HFF-Myc (cell line): ENCODE measurements around the gene HHIPL1.
"Not testable (repeated sequence)": the region's sequence is repeated elsewhere in the genome, so short reads cannot be mapped to it uniquely, and the experiment has no call there.

Source experiments
- DNase-seq: peaks from one replicate; pipeline ENCODE4 v3.0.0-alpha.2; 2011; ENCODE audit warnings: low read depth; ENCODE audit errors: extremely low read depth
- H3K4me3 ChIP-seq: replicated peaks from 2 replicates; pipeline ENCODE4 v1.5.1; 2011; ENCODE audit warnings: low read depth, mild to moderate bottlenecking, control low read depth, low read length
- CTCF ChIP-seq: IDR thresholded peaks from 2 replicates; pipeline ENCODE4 v1.5.1; 2012; ENCODE audit warnings: mild to moderate bottlenecking, low read depth, low read length, control low read depth; ENCODE audit errors: missing control alignments

HHIPL1 gene

GRCh38 chr14:99658218-99658845 is 13.4 kb downstream of the HHIPL1 start:
- TF ChIP-seq CTCF = no peak
- no peak for DNase-seq
- no peak overlapping the region for H3K4me3 ChIP-seq

DNA sequence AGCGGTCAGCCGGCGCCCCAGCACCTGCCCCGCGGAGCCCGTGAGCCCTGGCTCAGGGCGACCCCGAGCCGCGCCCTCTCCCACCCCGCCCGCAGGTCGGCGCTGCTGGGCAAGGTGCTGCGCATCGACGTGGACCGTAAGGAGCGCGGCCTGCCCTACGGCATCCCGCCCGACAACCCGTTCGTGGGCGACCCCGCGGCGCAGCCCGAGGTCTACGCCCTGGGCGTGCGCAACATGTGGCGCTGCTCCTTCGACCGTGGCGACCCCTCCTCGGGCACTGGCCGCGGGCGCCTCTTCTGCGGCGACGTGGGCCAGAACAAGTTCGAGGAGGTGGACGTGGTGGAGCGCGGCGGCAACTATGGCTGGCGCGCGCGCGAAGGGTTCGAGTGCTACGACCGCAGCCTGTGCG is 14.4 kb downstream of the HHIPL1 start:
- peak; percentile 3 for TF ChIP-seq CTCF
- H3K4me3 ChIP-seq = no peak overlapping the region
- no peak for DNase-seq

GRCh38 chr14:99660006-99660566 is 15.2 kb downstream of the HHIPL1 start:
- H3K4me3 ChIP-seq = no peak overlapping the region
- TF ChIP-seq CTCF = no peak
- DNase-seq = no peak

- no peak for TF ChIP-seq CTCF
- no peak for DNase-seq
- no peak overlapping the region for H3K4me3 ChIP-seq
Measured at GRCh38 chr14:99660794-99661193, 15.9 kb downstream of the HHIPL1 start.

DNA sequence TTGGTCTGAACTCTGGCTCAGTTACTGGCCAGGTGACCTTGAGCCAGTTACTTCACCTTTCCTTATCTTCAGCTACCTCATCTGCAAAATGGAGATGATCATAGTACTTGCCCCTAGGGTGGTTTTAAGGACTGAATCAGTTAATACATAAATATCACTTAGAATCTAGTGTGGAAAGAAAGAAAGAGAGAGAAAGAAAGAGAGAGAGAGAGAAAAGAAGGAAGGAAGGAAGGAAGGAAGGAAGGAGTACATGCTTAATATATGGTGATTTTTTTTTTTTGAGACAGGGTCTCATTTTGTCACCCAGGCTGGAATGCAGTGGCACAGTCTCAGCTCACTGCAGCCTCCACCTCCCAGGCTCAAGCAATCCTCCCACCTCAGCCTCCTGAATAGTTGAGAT is 16.3 kb downstream of the HHIPL1 start:
- H3K4me3 ChIP-seq, DNase-seq: not testable (repeated sequence)

- no peak for DNase-seq
- TF ChIP-seq CTCF = no peak
- no peak overlapping the region for H3K4me3 ChIP-seq
Measured at GRCh38 chr14:99662846-99663245, 17.9 kb downstream of the HHIPL1 start.

DNA sequence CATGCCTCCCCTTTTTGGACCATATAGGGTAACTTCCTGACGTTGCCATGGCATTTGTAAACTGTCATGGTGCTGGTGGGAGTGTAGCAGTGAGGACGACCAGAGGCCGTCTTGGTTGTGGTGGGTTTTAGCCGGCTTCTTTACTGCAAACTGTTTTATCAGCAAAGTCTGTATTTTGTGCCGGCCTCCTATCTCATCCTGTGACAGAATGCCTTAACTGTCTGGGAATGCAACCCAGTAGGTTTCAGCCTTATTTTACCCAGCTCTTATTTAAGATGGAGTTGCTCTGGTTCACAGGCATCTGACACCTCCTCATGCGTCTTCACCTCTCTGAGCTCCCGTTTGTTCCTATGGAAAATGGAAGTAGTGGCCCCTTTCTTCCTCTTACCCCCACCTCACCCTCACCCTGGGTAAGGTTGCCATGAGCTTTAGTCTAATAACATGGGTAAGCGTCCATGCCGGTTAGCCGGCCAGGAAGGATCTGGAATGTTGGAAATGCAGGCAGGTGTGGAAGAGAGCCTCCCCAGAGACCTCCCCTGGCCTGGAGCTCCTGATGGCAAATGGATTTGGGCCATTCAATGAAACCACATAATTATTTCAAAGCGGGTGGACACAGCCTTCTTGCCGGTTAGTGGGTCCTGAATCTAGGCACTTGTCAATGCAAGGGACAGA is 18.6 kb downstream of the HHIPL1 start:
- TF ChIP-seq CTCF = no peak
- H3K4me3 ChIP-seq = no peak overlapping the region
- DNase-seq = no peak
